ENCODE results near the gene SAMD1. TPM values are rescaled to one million over a fixed set of nuclear protein-coding genes. Genes with fewer than 3 reads are reported as not detected.

Gene SAMD1
- total and polyA plus RNA-seq, 2 of the 13 experiments (the other 11 are each of a cell fraction or from before 2014, with no cell fraction given) = 17.5 to 45.0 TPM

- peak; percentile 76; the same call in 1 of the 2 replicates for TF ChIP-seq GLI4 (CRISPR knock-in tag; IDR thresholded peaks at IDR 0.05; ENCODE audit: borderline replicate concordance)
- TF ChIP-seq ZBTB49 (CRISPR knock-in tag; IDR thresholded peaks at IDR 0.05; ENCODE audit: borderline replicate concordance) = no peak
- no peak for TF ChIP-seq ZGPAT (CRISPR knock-in tag; IDR thresholded peaks at IDR 0.05)
- no peak for TF ChIP-seq SP5 (CRISPR knock-in tag; IDR thresholded peaks at IDR 0.05; ENCODE audit: borderline replicate concordance, low read depth)
- peak; percentile 19 for TF ChIP-seq ASH2L (IDR thresholded peaks at IDR 0.05; ENCODE audit: insufficient read length, low read depth, low read length)
- no peak for TF ChIP-seq ZNF431 (CRISPR knock-in tag; IDR thresholded peaks at IDR 0.05; ENCODE audit: borderline replicate concordance, low read depth)
- peak; percentile 30; the same call in 1 of the 2 replicates for TF ChIP-seq ZBTB10 (CRISPR knock-in tag; IDR thresholded peaks at IDR 0.05; ENCODE audit: borderline replicate concordance)
- TF ChIP-seq KDM1A (CRISPR knock-in tag; IDR thresholded peaks at IDR 0.05) = no peak
- TF ChIP-seq ATF7 (IDR thresholded peaks at IDR 0.05) = no peak
- TF ChIP-seq ATF7 (CRISPR knock-in tag; IDR thresholded peaks at IDR 0.05) = no peak
- no peak for TF ChIP-seq ZNF652 (CRISPR knock-in tag; IDR thresholded peaks at IDR 0.05; ENCODE audit: borderline replicate concordance, low read depth)
- TF ChIP-seq ZNF12 (CRISPR knock-in tag; IDR thresholded peaks at IDR 0.05) = no peak
- TF ChIP-seq ZNF660 (CRISPR knock-in tag; IDR thresholded peaks at IDR 0.05; ENCODE audit: borderline replicate concordance, low read depth) = no peak
- TF ChIP-seq MAX (IDR thresholded peaks at IDR 0.05) = 0 out of 2 replicates have a peak, but pooled peaks have one; percentile 17
- TF ChIP-seq ZNF292 (CRISPR knock-in tag; IDR thresholded peaks at IDR 0.05; ENCODE audit: borderline replicate concordance, low read depth) = no peak
- TF ChIP-seq KAT7 (CRISPR knock-in tag; IDR thresholded peaks at IDR 0.05; ENCODE audit: borderline replicate concordance) = 0 out of 2 replicates have a peak, but pooled peaks have one; percentile 8
- TF ChIP-seq WIZ (CRISPR knock-in tag; IDR thresholded peaks at IDR 0.05) = no peak
- TF ChIP-seq HDAC6 (IDR thresholded peaks at IDR 0.05; ENCODE audit: low read depth, low read length) = no peak
- TF ChIP-seq MATR3 (CRISPR knock-in tag; IDR thresholded peaks at IDR 0.05) = no peak
- no peak for TF ChIP-seq ZNF776 (CRISPR knock-in tag; IDR thresholded peaks at IDR 0.05)
- TF ChIP-seq ZNF563 (CRISPR knock-in tag; IDR thresholded peaks at IDR 0.05) = no peak
- TF ChIP-seq DMAP1 (CRISPR knock-in tag; IDR thresholded peaks at IDR 0.05) = peak; percentile 37; the same call in 1 of the 2 replicates
- no peak for TF ChIP-seq GTF2F1 (IDR thresholded peaks at IDR 0.05; ENCODE audit: low read length)
- 0 out of 2 replicates have a peak, but pooled peaks have one; percentile 51 for TF ChIP-seq NAIF1 (CRISPR knock-in tag; IDR thresholded peaks at IDR 0.05; ENCODE audit: borderline replicate concordance)
Observed at GRCh38 chr19:14073925-14074838, 16.4 kb downstream of the SAMD1 start (continued).
